Spleen (tissue), 11 donors: ENCODE results near the gene CFAP210. TPM values are rescaled to one million over a fixed set of nuclear protein-coding genes. Genes with fewer than 3 reads are reported as not detected.

Experiments used
- DNase-seq: peaks from one replicate; pipeline ENCODE4 v3.0.0-alpha.2; 2020
- H3K27ac ChIP-seq, 8 donors: fragments of 200-600 bp; sonication (generic) in 7 of 8; 1 replicate in 4 of 8; 2 replicates in 4 of 8; pipeline versions ENCODE4 v1.5.0 to v1.8.0; 2016 to 2021; ENCODE audit warnings: inconsistent platforms in 4 of 8, mild to moderate bottlenecking in 4 of 8, moderate library complexity in 1 of 8
- H3K27me3 ChIP-seq, 7 donors: fragments of 200-600 bp; sonication (generic) in 6 of 7; replicated peaks in 1 of 7; 1 replicate in 4 of 7; 2 replicates in 3 of 7; pipeline versions ENCODE4 v1.5.0 to v1.8.0; 2016 to 2021; ENCODE audit warnings: inconsistent platforms in 3 of 7, mild to moderate bottlenecking in 1 of 7
- H3K36me3 ChIP-seq, 6 donors: fragments of 200-600 bp; sonication (generic) in 5 of 6; 1 replicate in 4 of 6; 2 replicates in 2 of 6; pipeline versions ENCODE4 v1.5.0 to v1.8.0; 2016 to 2021; ENCODE audit warnings: inconsistent platforms in 2 of 6
- H3K4me1 ChIP-seq, 6 donors: fragments of 200-600 bp; sonication (generic) in 5 of 6; 1 replicate in 3 of 6; 2 replicates in 3 of 6; pipeline versions ENCODE4 v1.5.0 to v1.8.0; 2016 to 2021; ENCODE audit warnings: inconsistent platforms in 3 of 6
- H3K4me3 ChIP-seq, 8 donors: fragments of 200-600 bp; sonication (generic) in 7 of 8; 1 replicate in 4 of 8; 2 replicates in 4 of 8; pipeline versions ENCODE4 v1.5.0 to v1.8.0; 2016 to 2021; ENCODE audit warnings: inconsistent platforms in 4 of 8, mild to moderate bottlenecking in 4 of 8, moderate library complexity in 2 of 8
- H3K9me3 ChIP-seq, 8 donors: fragments of 200-600 bp; sonication (generic) in 7 of 8; 1 replicate in 4 of 8; 2 replicates in 4 of 8; pipeline versions ENCODE4 v1.5.0 to v1.8.0; 2016 to 2021; ENCODE audit warnings: inconsistent platforms in 4 of 8
- CTCF ChIP-seq, 11 experiments: fragments of 200-600 bp in 7 of 11; fragments of 450-650 bp in 4 of 11; sonication (generic) in 4 of 11; IDR thresholded peaks in 8 of 11; conservative IDR thresholded peaks in 3 of 11; 1 replicate in 7 of 11; 2 replicates in 4 of 11; pipeline versions ENCODE4 v1.4.0 to v1.8.0; 2016 to 2021; ENCODE audit warnings: antibody characterized with exemption in 11 of 11, inconsistent platforms in 4 of 11, mild to moderate bottlenecking in 1 of 11
- POLR2A ChIP-seq, 3 donors: fragments of 450-650 bp; IDR thresholded peaks; one replicate each; pipeline ENCODE4 v1.5.1; 2017; ENCODE audit warnings: antibody characterized with exemption in 3 of 3, mild to moderate bottlenecking in 1 of 3
- POLR2AphosphoS5 ChIP-seq, 3 donors: sonication (generic); formaldehyde crosslinking; IDR thresholded peaks; one replicate each; pipeline ENCODE4 v1.5.1; 2017; ENCODE audit warnings: antibody characterized with exemption in 3 of 3
- WGBS, 5 donors: extraction: QIAGEN DNeasy Blood & Tissue Kit in 3 of 5; methylation state at CpG; one replicate each; pipeline versions ENCODE4 v1.1.5 to v1.1.7; 2013 to 2018; 5-methylcytosine and 5-hydroxymethylcytosine counted together
- intact Hi-C: fragments of 100-400 bp; cut with DNase I; formaldehyde crosslinking; loops from one replicate; pipeline ENCODE4 v1.15.0; 2023; ENCODE audit warnings: low total_unique reads
- polyA plus RNA-seq, 3 donors: library from polyadenylated mRNA; stranded (reverse); fragments of 200-250 nt; gene quantifications; one replicate each; pipeline ENCODE4 v1.2.1, GENCODE V29; 2013
- total RNA-seq, 7 donors: library from RNA; depleted of rRNA in 3 of 7; stranded (reverse); fragments of >200 nt in 3 of 7; fragmentation: NEBNext Ultra II Directional in 4 of 7; extraction: Animal tissue kit (Norgen Biotek cat#: 25700) in 4 of 7; gene quantifications; one replicate each; pipeline versions ENCODE4 v1.1.0 to v1.2.1, GENCODE V29; 2016 to 2021
- donor health status: healthy with polysubstance abuse.
- donor health status: DM: no; HTN: no; CAD: no; lungs with moderate emphysema.
- donor health status: DM: no; HTN: no; CAD: no.
- donor health status: Bipolar disorder and iron deficiency.
- donor health status: healthy.
- donor health status: DM: no; HTN: no; CAD: no.
- donor health status: DM: yes; HTN: yes; CAD: no.

The CFAP210 gene
- total and polyA plus RNA-seq, 10 donors = 0.09 to 0.15 TPM; not detected in 8

GRCh38 chr2:169738566-169739229 is 44.5 kb upstream of the CFAP210 start:
- Histone ChIP-seq H3K9me3 (no peaks in the 10 kb centered on the region), H3K4me3 (no peak overlapping the region), H3K27me3 (peaks cover 0 to 10% (median 0%) of the 10 kb centered on the region in 7 donors), H3K4me1 (peaks cover 0 to 9% (median 6%) of the 10 kb centered on the region in 6 donors), H3K27ac (no peak overlapping the region), H3K36me3 (no peaks in the 10 kb centered on the region)
- TF ChIP-seq POLR2A (IDR thresholded peaks at IDR 0.05) (no peak), POLR2AphosphoS5 (IDR thresholded peaks at IDR 0.05) (no peak), CTCF (IDR thresholded peaks at IDR 0.05 in 8 of 11, conservative IDR thresholded peaks at IDR 0.05 in 3 of 11) (no peak)
- DNase-seq = no peak
- intact Hi-C loops = no loop called here
- WGBS, 5 donors = 51 to 85% (median 61%) methylated on average over 3 to 5 of the region's 5 CpGs

DNA sequence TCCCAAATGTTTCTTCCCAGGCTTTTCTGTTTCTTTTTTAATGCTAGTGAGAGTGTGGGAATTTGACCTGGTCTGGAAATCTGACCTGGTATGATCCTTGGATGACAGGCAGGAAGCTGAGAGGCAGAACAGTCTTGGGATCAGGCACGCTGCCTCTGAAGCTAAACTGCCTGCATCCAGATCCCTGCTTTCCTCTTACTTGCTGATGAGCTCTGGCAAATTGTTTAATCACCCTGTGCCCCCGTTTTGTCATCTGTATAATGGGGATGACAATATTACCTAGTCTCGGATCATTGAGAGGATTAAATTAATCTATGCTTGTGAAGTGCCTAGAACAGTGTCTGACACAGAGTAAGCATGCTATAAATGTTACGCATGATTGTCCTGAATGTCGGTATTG is 42.7 kb upstream of the CFAP210 start:
- WGBS, 5 donors = 81 to 95% (median 88%) methylated on average over 5 of the region's 5 CpGs
- intact Hi-C loops = no loop called here
- Histone ChIP-seq H3K9me3 (no peaks in the 10 kb centered on the region), H3K4me3 (no peak overlapping the region), H3K27ac (no peak overlapping the region), H3K27me3 (peaks cover 0 to 16% (median 0%) of the 10 kb centered on the region in 7 donors), H3K4me1 (peaks cover 3 to 24% (median 16%) of the 10 kb centered on the region in 6 donors), H3K36me3 (no peaks in the 10 kb centered on the region)
- DNase-seq = no peak
- no peak for TF ChIP-seq POLR2A (IDR thresholded peaks at IDR 0.05)
- TF ChIP-seq POLR2AphosphoS5 (IDR thresholded peaks at IDR 0.05) = no peak
- no peak for TF ChIP-seq CTCF (IDR thresholded peaks at IDR 0.05 in 8 of 11, conservative IDR thresholded peaks at IDR 0.05 in 3 of 11)

- H3K27me3 ChIP-seq = peaks cover 0 to 16% (median 0%) of the 10 kb centered on the region in 7 donors
- H3K4me3 ChIP-seq = no peak overlapping the region
- H3K36me3 ChIP-seq = no peaks in the 10 kb centered on the region
- TF ChIP-seq POLR2A (IDR thresholded peaks at IDR 0.05) (no peak), POLR2AphosphoS5 (IDR thresholded peaks at IDR 0.05) (no peak), CTCF (IDR thresholded peaks at IDR 0.05 in 8 of 11, conservative IDR thresholded peaks at IDR 0.05 in 3 of 11) (no peak)
- intact Hi-C loops = no loop called here
- no peak overlapping the region for H3K27ac ChIP-seq
- 87 to 97% (median 93%) methylated on average over 4 of the region's 4 CpGs for WGBS, 5 donors
- H3K4me1 ChIP-seq = peaks cover 3 to 24% (median 16%) of the 10 kb centered on the region in 6 donors
- no peaks in the 10 kb centered on the region for H3K9me3 ChIP-seq
- DNase-seq = no peak
Observed at GRCh38 chr2:169735623-169736022, 41.4 kb upstream of the CFAP210 start.

GRCh38 chr2:169734169-169734847 is 40.1 kb upstream of the CFAP210 start:
- no peak for TF ChIP-seq POLR2A (IDR thresholded peaks at IDR 0.05)
- TF ChIP-seq CTCF (IDR thresholded peaks at IDR 0.05 in 8 of 11, conservative IDR thresholded peaks at IDR 0.05 in 3 of 11) = no peak
- TF ChIP-seq POLR2AphosphoS5 (IDR thresholded peaks at IDR 0.05) = no peak
- no peak for DNase-seq
- WGBS, 5 donors = 2 to 4% (median 3%) methylated on average over 30 to 69 of the region's 69 CpGs
- peak overlapping the region; percentile 5 to 91 (median 72) for H3K4me3 ChIP-seq
- no peaks in the 10 kb centered on the region for H3K9me3 ChIP-seq
- no peaks in the 10 kb centered on the region for H3K36me3 ChIP-seq
- peaks cover 3 to 24% (median 16%) of the 10 kb centered on the region in 6 donors for H3K4me1 ChIP-seq
- intact Hi-C loops = no loop called here
- H3K27ac ChIP-seq = no peak overlapping the region
- H3K27me3 ChIP-seq = peaks cover 0 to 16% (median 0%) of the 10 kb centered on the region in 7 donors
